ENCODE results near the gene FOXP2.
"Not testable (repeated sequence)": the region's sequence is repeated elsewhere in the genome, so short reads cannot be mapped to it uniquely, and the experiment has no call there.

The FOXP2 gene

GRCh38 chr7:114415064-114415989 lies 712 bp downstream of the FOXP2 start:
- Mint-ChIP-seq H3K36me3 (no peaks in the 10 kb centered on the region), H3K27ac (no peak overlapping the region), H3K4me3 (no peak overlapping the region), H3K9me3 (ENCODE audit: low read depth) (no peaks in the 10 kb centered on the region), H3K27me3 (no peaks in the 10 kb centered on the region), H3K4me1 (ENCODE audit: low read depth) (no peaks in the 10 kb centered on the region)

GRCh38 chr7:114416129-114416990 lies 1.7 kb downstream of the FOXP2 start:
- no peak overlapping the region for H3K27ac Mint-ChIP-seq
- H3K9me3 Mint-ChIP-seq (ENCODE audit: low read depth), result no peaks in the 10 kb centered on the region
- no peaks in the 10 kb centered on the region for H3K4me1 Mint-ChIP-seq (ENCODE audit: low read depth)
- no peaks in the 10 kb centered on the region for H3K36me3 Mint-ChIP-seq
- no peaks in the 10 kb centered on the region for H3K27me3 Mint-ChIP-seq
- no peak overlapping the region for H3K4me3 Mint-ChIP-seq

GRCh38 chr7:114417290-114417689 lies 2.7 kb downstream of the FOXP2 start:
- Mint-ChIP-seq H3K9me3 (ENCODE audit: low read depth) (no peaks in the 10 kb centered on the region), H3K27ac (no peak overlapping the region), H3K36me3 (no peaks in the 10 kb centered on the region), H3K27me3 (no peaks in the 10 kb centered on the region), H3K4me1 (ENCODE audit: low read depth) (no peaks in the 10 kb centered on the region), H3K4me3 (no peak overlapping the region)

- no peaks in the 10 kb centered on the region for H3K36me3 Mint-ChIP-seq
- H3K27me3 Mint-ChIP-seq, result no peaks in the 10 kb centered on the region
- no peaks in the 10 kb centered on the region for H3K9me3 Mint-ChIP-seq (ENCODE audit: low read depth)
- H3K4me3 Mint-ChIP-seq, result no peak overlapping the region
- no peak overlapping the region for H3K27ac Mint-ChIP-seq
- H3K4me1 Mint-ChIP-seq (ENCODE audit: low read depth), result no peaks in the 10 kb centered on the region
These were observed 3.5 kb downstream of the FOXP2 start for GRCh38 chr7:114418117-114418516.

GRCh38 chr7:114419441-114420272 lies 5.0 kb downstream of the FOXP2 start:
- Mint-ChIP-seq H3K27ac (no peak overlapping the region), H3K4me1 (ENCODE audit: low read depth) (no peaks in the 10 kb centered on the region), H3K4me3 (no peak overlapping the region), H3K9me3 (ENCODE audit: low read depth) (no peaks in the 10 kb centered on the region), H3K27me3 (no peaks in the 10 kb centered on the region), H3K36me3 (no peaks in the 10 kb centered on the region)

GRCh38 chr7:114422507-114423501 lies 8.2 kb downstream of the FOXP2 start:
- H3K4me1 Mint-ChIP-seq (ENCODE audit: low read depth), result no peaks in the 10 kb centered on the region

GRCh38 chr7:114426382-114426781 lies 11.8 kb downstream of the FOXP2 start:
- H3K9me3 Mint-ChIP-seq (ENCODE audit: low read depth), result no peaks in the 10 kb centered on the region
- no peaks in the 10 kb centered on the region for H3K27me3 Mint-ChIP-seq
- no peaks in the 10 kb centered on the region for H3K4me1 Mint-ChIP-seq (ENCODE audit: low read depth)
- no peaks in the 10 kb centered on the region for H3K36me3 Mint-ChIP-seq
- H3K27ac Mint-ChIP-seq, result no peak overlapping the region
- H3K4me3 Mint-ChIP-seq, result no peak overlapping the region

More at GRCh38 chr7:114422507-114423501, 8.2 kb downstream of the FOXP2 start:
- Mint-ChIP-seq H3K36me3 (no peaks in the 10 kb centered on the region), H3K9me3 (ENCODE audit: low read depth) (no peaks in the 10 kb centered on the region), H3K4me3 (no peak overlapping the region), H3K27me3 (no peaks in the 10 kb centered on the region), H3K27ac (no peak overlapping the region)

- Mint-ChIP-seq H3K27ac (no peak overlapping the region), H3K27me3 (no peaks in the 10 kb centered on the region), H3K9me3 (ENCODE audit: low read depth) (no peaks in the 10 kb centered on the region), H3K4me3 (no peak overlapping the region), H3K36me3 (no peaks in the 10 kb centered on the region), H3K4me1 (ENCODE audit: low read depth) (no peaks in the 10 kb centered on the region)
These were observed 12.2 kb downstream of the FOXP2 start for GRCh38 chr7:114426824-114427223.

- Mint-ChIP-seq H3K4me3 (no peak overlapping the region), H3K27me3 (no peaks in the 10 kb centered on the region), H3K27ac (no peak overlapping the region), H3K4me1 (ENCODE audit: low read depth) (no peaks in the 10 kb centered on the region), H3K36me3 (no peaks in the 10 kb centered on the region), H3K9me3 (ENCODE audit: low read depth) (no peaks in the 10 kb centered on the region)
These were observed 13.6 kb downstream of the FOXP2 start for GRCh38 chr7:114428211-114428610.

- Mint-ChIP-seq H3K36me3 (no peaks in the 10 kb centered on the region), H3K4me1 (ENCODE audit: low read depth) (no peaks in the 10 kb centered on the region), H3K4me3 (no peak overlapping the region), H3K27ac (no peak overlapping the region), H3K27me3 (no peaks in the 10 kb centered on the region), H3K9me3 (ENCODE audit: low read depth) (peaks cover 5% of the 10 kb centered on the region)
These were observed 16.6 kb downstream of the FOXP2 start for GRCh38 chr7:114431189-114431588.

- Mint-ChIP-seq H3K27ac (no peak overlapping the region), H3K4me3 (no peak overlapping the region), H3K36me3 (no peaks in the 10 kb centered on the region)
These were observed 17.4 kb downstream of the FOXP2 start for GRCh38 chr7:114432061-114432460.

GRCh38 chr7:114432703-114433102 lies 18.1 kb downstream of the FOXP2 start:
- Mint-ChIP-seq H3K4me3 (no peak overlapping the region), H3K4me1 (ENCODE audit: low read depth) (no peaks in the 10 kb centered on the region), H3K36me3 (no peaks in the 10 kb centered on the region), H3K27me3 (no peaks in the 10 kb centered on the region), H3K9me3 (ENCODE audit: low read depth) (peaks cover 5% of the 10 kb centered on the region), H3K27ac (no peak overlapping the region)

More at GRCh38 chr7:114432061-114432460, 17.4 kb downstream of the FOXP2 start:
- no peaks in the 10 kb centered on the region for H3K4me1 Mint-ChIP-seq (ENCODE audit: low read depth)
- H3K9me3 Mint-ChIP-seq (ENCODE audit: low read depth), result peaks cover 5% of the 10 kb centered on the region
- no peaks in the 10 kb centered on the region for H3K27me3 Mint-ChIP-seq

GRCh38 chr7:114439581-114439980 lies 25.0 kb downstream of the FOXP2 start:
- no peak overlapping the region for H3K4me3 Mint-ChIP-seq
- no peaks in the 10 kb centered on the region for H3K36me3 Mint-ChIP-seq
- no peaks in the 10 kb centered on the region for H3K4me1 Mint-ChIP-seq (ENCODE audit: low read depth)
- H3K27me3 Mint-ChIP-seq, result no peaks in the 10 kb centered on the region
- H3K27ac Mint-ChIP-seq, result no peak overlapping the region
- peaks cover 5% of the 10 kb centered on the region for H3K9me3 Mint-ChIP-seq (ENCODE audit: low read depth)

- not testable (repeated sequence) for H3K27ac Mint-ChIP-seq; H3K36me3 Mint-ChIP-seq; H3K4me3 Mint-ChIP-seq; H3K4me1 Mint-ChIP-seq (ENCODE audit: low read depth); H3K9me3 Mint-ChIP-seq (ENCODE audit: low read depth); H3K27me3 Mint-ChIP-seq
These were observed 26.3 kb downstream of the FOXP2 start for GRCh38 chr7:114440927-114441326.
